Measurements from ENCODE around the gene PTBP2. TPM values are rescaled to one million over a fixed set of nuclear protein-coding genes. Genes with fewer than 3 reads are reported as not detected.

Gene PTBP2
- total and polyA plus RNA-seq, 2 experiments from 2014 or later: 6.7 to 60.7 TPM

GRCh38 chr1:96707023-96707422 is 14.6 kb upstream of the PTBP2 start:
- DNase-seq (ENCODE audit: low spot score): no peak
- WGBS (ENCODE audit: low lambda C conversion rate, missing lambda C conversion rate): 91% methylated on average over 3 of the region's 3 CpGs
- Histone ChIP-seq H3K79me2 (no peaks in the 10 kb centered on the region), H3K27ac (no peak overlapping the region), H3K9me3 (ENCODE audit: low read depth) (no peaks in the 10 kb centered on the region), H3K36me3 (replicated peaks; ENCODE audit: insufficient read depth, low read depth) (no peaks in the 10 kb centered on the region), H3K9me2 (replicated peaks; ENCODE audit: insufficient read depth) (no peaks in the 10 kb centered on the region), H3K4me2 (no peak overlapping the region), H2AFZ (no peak overlapping the region), H3K27me3 (no peaks in the 10 kb centered on the region), H4K20me1 (ENCODE audit: insufficient read depth, poor library complexity, severe bottlenecking) (no peaks in the 10 kb centered on the region), H3K4me1 (ENCODE audit: insufficient read depth) (no peaks in the 10 kb centered on the region), H3K4me3 (no peak overlapping the region)
- TF ChIP-seq EZH2 (IDR thresholded peaks at IDR 0.05; ENCODE audit: borderline replicate concordance): no peak
- TF ChIP-seq, protein P1, sequence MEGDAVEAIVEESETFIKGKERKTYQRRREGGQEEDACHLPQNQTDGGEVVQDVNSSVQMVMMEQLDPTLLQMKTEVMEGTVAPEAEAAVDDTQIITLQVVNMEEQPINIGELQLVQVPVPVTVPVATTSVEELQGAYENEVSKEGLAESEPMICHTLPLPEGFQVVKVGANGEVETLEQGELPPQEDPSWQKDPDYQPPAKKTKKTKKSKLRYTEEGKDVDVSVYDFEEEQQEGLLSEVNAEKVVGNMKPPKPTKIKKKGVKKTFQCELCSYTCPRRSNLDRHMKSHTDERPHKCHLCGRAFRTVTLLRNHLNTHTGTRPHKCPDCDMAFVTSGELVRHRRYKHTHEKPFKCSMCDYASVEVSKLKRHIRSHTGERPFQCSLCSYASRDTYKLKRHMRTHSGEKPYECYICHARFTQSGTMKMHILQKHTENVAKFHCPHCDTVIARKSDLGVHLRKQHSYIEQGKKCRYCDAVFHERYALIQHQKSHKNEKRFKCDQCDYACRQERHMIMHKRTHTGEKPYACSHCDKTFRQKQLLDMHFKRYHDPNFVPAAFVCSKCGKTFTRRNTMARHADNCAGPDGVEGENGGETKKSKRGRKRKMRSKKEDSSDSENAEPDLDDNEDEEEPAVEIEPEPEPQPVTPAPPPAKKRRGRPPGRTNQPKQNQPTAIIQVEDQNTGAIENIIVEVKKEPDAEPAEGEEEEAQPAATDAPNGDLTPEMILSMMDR (IDR thresholded peaks at IDR 0.05; ENCODE audit: poor library complexity): no peak
- no peak for TF ChIP-seq EZH2phosphoT487 (IDR thresholded peaks at IDR 0.05; ENCODE audit: low read depth, severe bottlenecking, unreplicated experiment)

- 93% methylated on average over 4 of the region's 4 CpGs for WGBS (ENCODE audit: low lambda C conversion rate, missing lambda C conversion rate)
- Histone ChIP-seq H3K79me2 (no peaks in the 10 kb centered on the region), H3K27me3 (no peaks in the 10 kb centered on the region), H3K4me3 (no peak overlapping the region), H3K27ac (no peak overlapping the region), H3K36me3 (replicated peaks; ENCODE audit: insufficient read depth, low read depth) (no peaks in the 10 kb centered on the region), H3K4me2 (no peak overlapping the region), H4K20me1 (ENCODE audit: insufficient read depth, poor library complexity, severe bottlenecking) (no peaks in the 10 kb centered on the region), H2AFZ (no peak overlapping the region), H3K9me3 (ENCODE audit: low read depth) (no peaks in the 10 kb centered on the region), H3K9me2 (replicated peaks; ENCODE audit: insufficient read depth) (no peaks in the 10 kb centered on the region), H3K4me1 (ENCODE audit: insufficient read depth) (no peaks in the 10 kb centered on the region)
- no peak for DNase-seq (ENCODE audit: low spot score)
- no peak for TF ChIP-seq EZH2 (IDR thresholded peaks at IDR 0.05; ENCODE audit: borderline replicate concordance)
- TF ChIP-seq, protein P1 (IDR thresholded peaks at IDR 0.05; ENCODE audit: poor library complexity): no peak
- TF ChIP-seq EZH2phosphoT487 (IDR thresholded peaks at IDR 0.05; ENCODE audit: low read depth, severe bottlenecking, unreplicated experiment): no peak
These were observed 13.1 kb upstream of the PTBP2 start for GRCh38 chr1:96708482-96708881.

GRCh38 chr1:96710708-96711477 is 10.7 kb upstream of the PTBP2 start:
- no peak overlapping the region for H3K4me2 ChIP-seq
- H3K9me2 ChIP-seq (replicated peaks; ENCODE audit: insufficient read depth): no peaks in the 10 kb centered on the region
- H3K9me3 ChIP-seq (ENCODE audit: low read depth): no peaks in the 10 kb centered on the region
- H4K20me1 ChIP-seq (ENCODE audit: insufficient read depth, poor library complexity, severe bottlenecking): no peaks in the 10 kb centered on the region
- H2AFZ ChIP-seq: no peak overlapping the region
- H3K27me3 ChIP-seq: no peaks in the 10 kb centered on the region
- H3K4me1 ChIP-seq (ENCODE audit: insufficient read depth): no peaks in the 10 kb centered on the region
- no peak overlapping the region for H3K27ac ChIP-seq
- 79% methylated on average over 4 of the region's 4 CpGs for WGBS (ENCODE audit: low lambda C conversion rate, missing lambda C conversion rate)
- TF ChIP-seq EZH2phosphoT487 (IDR thresholded peaks at IDR 0.05; ENCODE audit: low read depth, severe bottlenecking, unreplicated experiment) (no peak), EZH2 (IDR thresholded peaks at IDR 0.05; ENCODE audit: borderline replicate concordance) (no peak)
- TF ChIP-seq, protein P1 (IDR thresholded peaks at IDR 0.05; ENCODE audit: poor library complexity): no peak
- no peak for DNase-seq (ENCODE audit: low spot score)
- H3K4me3 ChIP-seq: no peak overlapping the region
- H3K36me3 ChIP-seq (replicated peaks; ENCODE audit: insufficient read depth, low read depth): no peaks in the 10 kb centered on the region
- no peaks in the 10 kb centered on the region for H3K79me2 ChIP-seq
